ENCODE measurements around the gene SMARCD3. TPM values are rescaled to one million over a fixed set of nuclear protein-coding genes. Genes with fewer than 3 reads are reported as not detected.

The SMARCD3 gene
- total and polyA plus RNA-seq, 9 of the 15 experiments (the other 6 are each of a cell fraction or from before 2014, with no cell fraction given) = 0.43 to 3.6 (median 2.6) TPM

DNA sequence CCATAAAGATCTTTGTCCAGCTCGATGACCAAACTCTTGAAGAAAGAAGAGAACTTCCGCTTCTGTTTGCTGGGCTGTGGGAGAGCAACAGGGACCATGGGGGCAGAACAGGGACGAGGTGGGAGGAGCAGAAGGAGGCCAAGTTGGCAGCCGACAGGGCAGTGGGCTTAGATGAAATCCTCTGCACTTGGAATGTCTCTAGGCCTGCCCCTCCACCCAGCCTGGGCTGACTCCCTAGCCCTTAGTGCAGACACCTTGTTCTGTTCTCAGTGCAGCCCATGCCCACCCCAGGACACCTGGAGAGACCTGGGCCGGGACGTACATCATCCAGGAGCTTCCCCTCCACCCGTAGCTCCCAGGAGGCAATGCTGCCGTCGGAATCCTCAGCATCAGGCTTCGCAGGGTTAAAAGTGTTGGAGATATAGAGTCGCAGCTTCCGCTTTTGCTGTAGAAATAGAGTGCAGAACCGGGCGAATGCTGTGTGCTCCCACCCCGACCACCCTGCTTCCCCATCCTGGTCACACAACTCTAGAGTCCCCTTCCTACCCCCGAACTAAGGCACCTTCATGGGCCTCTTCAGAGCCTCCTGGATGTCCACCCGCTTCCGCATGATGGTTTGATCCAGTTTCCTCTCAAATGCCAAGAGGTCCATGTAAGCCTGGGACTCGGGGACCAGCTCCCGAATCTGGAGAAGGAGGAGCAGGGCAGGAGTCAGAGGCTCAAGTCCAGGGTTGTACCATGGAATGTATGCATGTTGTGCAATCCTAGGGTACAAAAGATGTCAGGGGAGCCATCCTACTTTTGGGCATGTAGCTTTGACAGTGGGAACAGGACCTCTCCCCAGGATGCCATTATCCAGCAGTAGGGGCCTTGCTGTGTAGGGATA lies 6.1 kb downstream of the SMARCD3 start (continued):
- TF ChIP-seq, protein P1, sequence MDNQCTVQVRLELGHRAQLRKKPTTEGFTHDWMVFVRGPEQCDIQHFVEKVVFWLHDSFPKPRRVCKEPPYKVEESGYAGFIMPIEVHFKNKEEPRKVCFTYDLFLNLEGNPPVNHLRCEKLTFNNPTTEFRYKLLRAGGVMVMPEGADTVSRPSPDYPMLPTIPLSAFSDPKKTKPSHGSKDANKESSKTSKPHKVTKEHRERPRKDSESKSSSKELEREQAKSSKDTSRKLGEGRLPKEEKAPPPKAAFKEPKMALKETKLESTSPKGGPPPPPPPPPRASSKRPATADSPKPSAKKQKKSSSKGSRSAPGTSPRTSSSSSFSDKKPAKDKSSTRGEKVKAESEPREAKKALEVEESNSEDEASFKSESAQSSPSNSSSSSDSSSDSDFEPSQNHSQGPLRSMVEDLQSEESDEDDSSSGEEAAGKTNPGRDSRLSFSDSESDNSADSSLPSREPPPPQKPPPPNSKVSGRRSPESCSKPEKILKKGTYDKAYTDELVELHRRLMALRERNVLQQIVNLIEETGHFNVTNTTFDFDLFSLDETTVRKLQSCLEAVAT (IDR thresholded peaks at IDR 0.05) = no peak
- TF ChIP-seq HCFC1 (IDR thresholded peaks at IDR 0.05; ENCODE audit: low read depth, low read length) = no peak
- TF ChIP-seq ZNF143 (CRISPR knock-in tag; IDR thresholded peaks at IDR 0.05) = no peak
- TF ChIP-seq ELF2 (CRISPR knock-in tag; IDR thresholded peaks at IDR 0.05) = 0 out of 2 replicates have a peak, but pooled peaks have one; percentile 35
- no peak for TF ChIP-seq LEF1 (IDR thresholded peaks at IDR 0.05)
- TF ChIP-seq, protein P2, sequence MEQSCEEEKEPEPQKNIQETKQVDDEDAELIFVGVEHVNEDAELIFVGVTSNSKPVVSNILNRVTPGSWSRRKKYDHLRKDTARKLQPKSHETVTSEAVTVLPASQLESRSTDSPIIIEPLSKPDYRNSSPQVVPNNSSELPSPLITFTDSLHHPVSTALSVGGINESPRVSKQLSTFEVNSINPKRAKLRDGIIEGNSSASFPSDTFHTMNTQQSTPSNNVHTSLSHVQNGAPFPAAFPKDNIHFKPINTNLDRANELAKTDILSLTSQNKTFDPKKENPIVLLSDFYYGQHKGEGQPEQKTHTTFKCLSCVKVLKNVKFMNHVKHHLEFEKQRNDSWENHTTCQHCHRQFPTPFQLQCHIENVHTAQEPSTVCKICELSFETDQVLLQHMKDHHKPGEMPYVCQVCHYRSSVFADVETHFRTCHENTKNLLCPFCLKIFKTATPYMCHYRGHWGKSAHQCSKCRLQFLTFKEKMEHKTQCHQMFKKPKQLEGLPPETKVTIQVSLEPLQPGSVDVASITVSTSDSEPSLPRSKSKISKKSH (CRISPR knock-in tag; IDR thresholded peaks at IDR 0.05) = 0 out of 2 replicates have a peak, but pooled peaks have one; percentile 34
- TF ChIP-seq, protein P3, sequence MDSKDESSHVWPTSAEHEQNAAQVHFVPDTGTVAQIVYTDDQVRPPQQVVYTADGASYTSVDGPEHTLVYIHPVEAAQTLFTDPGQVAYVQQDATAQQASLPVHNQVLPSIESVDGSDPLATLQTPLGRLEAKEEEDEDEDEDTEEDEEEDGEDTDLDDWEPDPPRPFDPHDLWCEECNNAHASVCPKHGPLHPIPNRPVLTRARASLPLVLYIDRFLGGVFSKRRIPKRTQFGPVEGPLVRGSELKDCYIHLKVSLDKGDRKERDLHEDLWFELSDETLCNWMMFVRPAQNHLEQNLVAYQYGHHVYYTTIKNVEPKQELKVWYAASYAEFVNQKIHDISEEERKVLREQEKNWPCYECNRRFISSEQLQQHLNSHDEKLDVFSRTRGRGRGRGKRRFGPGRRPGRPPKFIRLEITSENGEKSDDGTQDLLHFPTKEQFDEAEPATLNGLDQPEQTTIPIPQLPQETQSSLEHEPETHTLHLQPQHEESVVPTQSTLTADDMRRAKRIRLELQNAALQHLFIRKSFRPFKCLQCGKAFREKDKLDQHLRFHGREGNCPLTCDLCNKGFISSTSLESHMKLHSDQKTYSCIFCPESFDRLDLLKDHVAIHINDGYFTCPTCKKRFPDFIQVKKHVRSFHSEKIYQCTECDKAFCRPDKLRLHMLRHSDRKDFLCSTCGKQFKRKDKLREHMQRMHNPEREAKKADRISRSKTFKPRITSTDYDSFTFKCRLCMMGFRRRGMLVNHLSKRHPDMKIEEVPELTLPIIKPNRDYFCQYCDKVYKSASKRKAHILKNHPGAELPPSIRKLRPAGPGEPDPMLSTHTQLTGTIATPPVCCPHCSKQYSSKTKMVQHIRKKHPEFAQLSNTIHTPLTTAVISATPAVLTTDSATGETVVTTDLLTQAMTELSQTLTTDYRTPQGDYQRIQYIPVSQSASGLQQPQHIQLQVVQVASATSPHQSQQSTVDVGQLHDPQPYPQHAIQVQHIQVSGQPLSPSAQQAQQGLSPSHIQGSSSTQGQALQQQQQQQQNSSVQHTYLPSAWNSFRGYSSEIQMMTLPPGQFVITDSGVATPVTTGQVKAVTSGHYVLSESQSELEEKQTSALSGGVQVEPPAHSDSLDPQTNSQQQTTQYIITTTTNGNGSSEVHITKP (IDR thresholded peaks at IDR 0.05; ENCODE audit: partially characterized antibody) = peak; percentile 66

Measured in K562 (cell line).